Measurements from ENCODE around the gene MACROD2. TPM values are rescaled to one million over a fixed set of nuclear protein-coding genes. Genes with fewer than 3 reads are reported as not detected.

MACROD2 gene
- total and polyA plus RNA-seq, 4 donors = 0.66 to 10.5 (median 3.3) TPM

DNA sequence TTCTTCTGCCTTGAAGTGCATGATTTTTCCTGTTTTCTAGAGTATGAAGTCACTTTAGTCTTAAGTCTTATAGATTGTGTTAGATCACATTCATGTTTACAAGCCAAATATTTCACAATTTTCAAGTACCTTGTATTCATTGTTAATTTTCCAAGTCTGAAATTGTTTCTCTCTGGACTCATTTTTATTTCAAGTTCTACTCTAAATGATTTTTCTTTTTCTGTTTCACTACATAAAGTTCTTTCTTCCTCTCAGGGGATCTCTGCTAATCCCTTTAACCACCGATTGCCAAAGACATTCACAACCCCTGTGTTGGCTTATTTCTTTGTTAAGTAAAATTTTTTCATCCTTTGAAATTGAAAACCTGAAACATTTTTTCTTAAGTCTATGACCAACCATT, 1772.3 kb downstream of the MACROD2 start:
- Histone ChIP-seq H3K27ac (ENCODE audit: low read depth in 1 of 2, low read length in 2 of 2) (no peak overlapping the region), H3K4me1 (ENCODE audit: control insufficient read depth in 4 of 4, insufficient read depth in 4 of 4, low read length in 3 of 4) (no peaks in the 10 kb centered on the region), H3K27me3 (ENCODE audit: control insufficient read depth in 4 of 4, insufficient read depth in 4 of 4, low read length in 3 of 4) (no peaks in the 10 kb centered on the region), H3K9me3 (ENCODE audit: control insufficient read depth in 4 of 4, low read length in 3 of 4) (no peaks in the 10 kb centered on the region), H3K36me3 (ENCODE audit: control insufficient read depth in 4 of 4, insufficient read depth in 3 of 4, low read depth in 1 of 4, low read length in 3 of 4) (no peaks in the 10 kb centered on the region), H3K4me3 (ENCODE audit: low read depth in 1 of 3, low read length in 3 of 3) (no peak overlapping the region), H3K9ac (ENCODE audit: low read depth in 1 of 2, low read length in 2 of 2) (no peak overlapping the region)
- DNase-seq (ENCODE audit: low spot score) = no peak
- TF ChIP-seq, protein P1, sequence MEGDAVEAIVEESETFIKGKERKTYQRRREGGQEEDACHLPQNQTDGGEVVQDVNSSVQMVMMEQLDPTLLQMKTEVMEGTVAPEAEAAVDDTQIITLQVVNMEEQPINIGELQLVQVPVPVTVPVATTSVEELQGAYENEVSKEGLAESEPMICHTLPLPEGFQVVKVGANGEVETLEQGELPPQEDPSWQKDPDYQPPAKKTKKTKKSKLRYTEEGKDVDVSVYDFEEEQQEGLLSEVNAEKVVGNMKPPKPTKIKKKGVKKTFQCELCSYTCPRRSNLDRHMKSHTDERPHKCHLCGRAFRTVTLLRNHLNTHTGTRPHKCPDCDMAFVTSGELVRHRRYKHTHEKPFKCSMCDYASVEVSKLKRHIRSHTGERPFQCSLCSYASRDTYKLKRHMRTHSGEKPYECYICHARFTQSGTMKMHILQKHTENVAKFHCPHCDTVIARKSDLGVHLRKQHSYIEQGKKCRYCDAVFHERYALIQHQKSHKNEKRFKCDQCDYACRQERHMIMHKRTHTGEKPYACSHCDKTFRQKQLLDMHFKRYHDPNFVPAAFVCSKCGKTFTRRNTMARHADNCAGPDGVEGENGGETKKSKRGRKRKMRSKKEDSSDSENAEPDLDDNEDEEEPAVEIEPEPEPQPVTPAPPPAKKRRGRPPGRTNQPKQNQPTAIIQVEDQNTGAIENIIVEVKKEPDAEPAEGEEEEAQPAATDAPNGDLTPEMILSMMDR (IDR thresholded peaks at IDR 0.05; ENCODE audit: low read depth, low read length, missing input control) = no peak
- TF ChIP-seq, protein P2, sequence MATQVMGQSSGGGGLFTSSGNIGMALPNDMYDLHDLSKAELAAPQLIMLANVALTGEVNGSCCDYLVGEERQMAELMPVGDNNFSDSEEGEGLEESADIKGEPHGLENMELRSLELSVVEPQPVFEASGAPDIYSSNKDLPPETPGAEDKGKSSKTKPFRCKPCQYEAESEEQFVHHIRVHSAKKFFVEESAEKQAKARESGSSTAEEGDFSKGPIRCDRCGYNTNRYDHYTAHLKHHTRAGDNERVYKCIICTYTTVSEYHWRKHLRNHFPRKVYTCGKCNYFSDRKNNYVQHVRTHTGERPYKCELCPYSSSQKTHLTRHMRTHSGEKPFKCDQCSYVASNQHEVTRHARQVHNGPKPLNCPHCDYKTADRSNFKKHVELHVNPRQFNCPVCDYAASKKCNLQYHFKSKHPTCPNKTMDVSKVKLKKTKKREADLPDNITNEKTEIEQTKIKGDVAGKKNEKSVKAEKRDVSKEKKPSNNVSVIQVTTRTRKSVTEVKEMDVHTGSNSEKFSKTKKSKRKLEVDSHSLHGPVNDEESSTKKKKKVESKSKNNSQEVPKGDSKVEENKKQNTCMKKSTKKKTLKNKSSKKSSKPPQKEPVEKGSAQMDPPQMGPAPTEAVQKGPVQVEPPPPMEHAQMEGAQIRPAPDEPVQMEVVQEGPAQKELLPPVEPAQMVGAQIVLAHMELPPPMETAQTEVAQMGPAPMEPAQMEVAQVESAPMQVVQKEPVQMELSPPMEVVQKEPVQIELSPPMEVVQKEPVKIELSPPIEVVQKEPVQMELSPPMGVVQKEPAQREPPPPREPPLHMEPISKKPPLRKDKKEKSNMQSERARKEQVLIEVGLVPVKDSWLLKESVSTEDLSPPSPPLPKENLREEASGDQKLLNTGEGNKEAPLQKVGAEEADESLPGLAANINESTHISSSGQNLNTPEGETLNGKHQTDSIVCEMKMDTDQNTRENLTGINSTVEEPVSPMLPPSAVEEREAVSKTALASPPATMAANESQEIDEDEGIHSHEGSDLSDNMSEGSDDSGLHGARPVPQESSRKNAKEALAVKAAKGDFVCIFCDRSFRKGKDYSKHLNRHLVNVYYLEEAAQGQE (IDR thresholded peaks at IDR 0.05) = no peak
- TF ChIP-seq FOXA2 (IDR thresholded peaks at IDR 0.05) = no peak
- TF ChIP-seq, protein P3, sequence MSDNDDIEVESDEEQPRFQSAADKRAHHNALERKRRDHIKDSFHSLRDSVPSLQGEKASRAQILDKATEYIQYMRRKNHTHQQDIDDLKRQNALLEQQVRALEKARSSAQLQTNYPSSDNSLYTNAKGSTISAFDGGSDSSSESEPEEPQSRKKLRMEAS (IDR thresholded peaks at IDR 0.05) = no peak
- no peak for TF ChIP-seq HNF4A (conservative IDR thresholded peaks at IDR 0.05)
- no peak for TF ChIP-seq EGR1 (IDR thresholded peaks at IDR 0.05; ENCODE audit: low read depth in 2 of 2)
- TF ChIP-seq JUND (IDR thresholded peaks at IDR 0.05) = no peak
- TF ChIP-seq SP1 (IDR thresholded peaks at IDR 0.05) = no peak
- 36% methylated on average over 1 of the region's 1 CpG for WGBS

DNA sequence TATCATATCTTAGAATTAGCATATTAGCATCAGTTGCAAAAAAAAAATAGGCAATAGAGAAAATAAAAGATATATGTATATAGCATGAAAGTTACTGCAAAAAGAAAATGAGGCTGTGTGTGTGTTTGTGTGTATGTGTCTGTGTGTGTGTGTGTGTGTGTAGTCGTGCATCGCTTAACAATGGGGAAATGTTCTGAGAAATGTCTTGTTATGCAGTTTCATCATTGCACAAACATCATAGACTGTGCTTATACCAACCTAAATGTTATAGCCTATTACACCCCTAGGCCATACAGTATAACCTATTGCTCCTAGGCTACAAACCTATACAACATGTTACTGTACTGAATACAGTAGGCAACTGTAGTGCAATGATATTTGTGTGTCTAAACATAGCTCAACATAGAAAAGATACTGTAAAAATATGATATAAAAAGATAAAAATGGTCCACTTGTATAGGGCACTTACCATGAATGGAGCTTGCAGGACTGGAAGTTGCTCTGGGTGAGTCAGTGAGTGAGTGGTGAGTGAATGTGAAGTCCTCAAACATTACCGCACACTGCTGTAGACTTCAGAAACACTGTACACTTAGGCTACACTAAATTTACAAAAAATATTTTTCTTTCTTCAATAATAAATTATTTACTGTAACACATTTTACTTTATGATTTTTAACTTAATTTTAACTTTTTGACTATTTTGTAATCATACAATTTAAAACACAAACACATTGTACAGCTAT, 1772.9 kb downstream of the MACROD2 start:
- no peaks in the 10 kb centered on the region for H3K27me3 ChIP-seq (ENCODE audit: control insufficient read depth in 4 of 4, insufficient read depth in 4 of 4, low read length in 3 of 4)
- H3K27ac ChIP-seq (ENCODE audit: low read depth in 1 of 2, low read length in 2 of 2) = no peak overlapping the region
- H3K9ac ChIP-seq (ENCODE audit: low read depth in 1 of 2, low read length in 2 of 2) = no peak overlapping the region
- no peaks in the 10 kb centered on the region for H3K4me1 ChIP-seq (ENCODE audit: control insufficient read depth in 4 of 4, insufficient read depth in 4 of 4, low read length in 3 of 4)
- TF ChIP-seq, protein P1 (IDR thresholded peaks at IDR 0.05; ENCODE audit: low read depth, low read length, missing input control) = no peak
- TF ChIP-seq FOXA2 (IDR thresholded peaks at IDR 0.05) (no peak), GABPA (IDR thresholded peaks at IDR 0.05 in 1 of 2, conservative IDR thresholded peaks at IDR 0.05 in 1 of 2) (no peak), EGR1 (IDR thresholded peaks at IDR 0.05; ENCODE audit: low read depth in 2 of 2) (no peak), JUND (IDR thresholded peaks at IDR 0.05) (no peak), NR2F2 (IDR thresholded peaks at IDR 0.05) (no peak), SP1 (IDR thresholded peaks at IDR 0.05) (no peak), RAD21 (IDR thresholded peaks at IDR 0.05) (no peak), FOXA1 (IDR thresholded peaks at IDR 0.05) (no peak), YY1 (IDR thresholded peaks at IDR 0.05) (no peak), TAF1 (conservative IDR thresholded peaks at IDR 0.05) (no peak)
- TF ChIP-seq, protein P3 (IDR thresholded peaks at IDR 0.05) = no peak
- TF ChIP-seq, protein P2 (IDR thresholded peaks at IDR 0.05) = no peak
- 96% methylated on average over 3 of the region's 3 CpGs for WGBS
- no peak overlapping the region for H3K4me3 ChIP-seq (ENCODE audit: low read depth in 1 of 3, low read length in 3 of 3)
- no peak for DNase-seq (ENCODE audit: low spot score)
- no peaks in the 10 kb centered on the region for H3K9me3 ChIP-seq (ENCODE audit: control insufficient read depth in 4 of 4, low read length in 3 of 4)
- no peaks in the 10 kb centered on the region for H3K36me3 ChIP-seq (ENCODE audit: control insufficient read depth in 4 of 4, insufficient read depth in 3 of 4, low read depth in 1 of 4, low read length in 3 of 4)

All from liver (tissue), 9 donors.